ENCODE measurements around the gene ECT2.

DNA sequence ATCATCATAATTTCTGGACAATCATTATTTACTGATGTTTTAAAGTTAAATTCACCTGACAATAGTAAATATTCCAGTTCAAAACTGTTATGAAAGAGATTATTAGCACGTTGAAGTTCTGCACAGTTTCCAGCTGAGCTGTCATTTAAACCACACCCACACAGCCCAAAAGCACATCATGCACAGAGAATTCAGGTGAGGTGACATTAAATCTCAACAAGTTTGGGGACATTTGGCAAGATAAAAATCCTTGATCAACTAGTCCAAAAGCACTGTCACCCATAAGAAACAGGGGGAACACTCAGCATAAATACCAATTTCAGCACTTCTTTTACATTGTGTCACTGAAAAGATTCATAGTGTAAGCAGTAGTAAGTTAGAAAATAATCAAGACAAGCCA is 46.5 kb upstream of the ECT2 start:
- TF ChIP-seq POLR2A (IDR thresholded peaks at IDR 0.05; ENCODE audit: low read length) (no peak), GATA1 (IDR thresholded peaks at IDR 0.05; ENCODE audit: low read depth, low read length) (no peak)
